HG02840 (cell line): ENCODE measurements around the gene PTPRK.

ENCODE experiments used
- ATAC-seq: cut with Tn5 transposase; IDR thresholded peaks from one replicate; pipeline ENCODE4 v1.9.1; 2021; ENCODE audit warnings: mild to moderate bottlenecking, moderate library complexity, moderate number of reproducible peaks; ENCODE audit not compliant: unreplicated experiment, low FRiP score

The PTPRK gene

GRCh38 chr6:128259730-128260685 lies 260.4 kb downstream of the PTPRK start:
- peak; percentile 47 for ATAC-seq

- peak; percentile 96 for ATAC-seq
Observed at GRCh38 chr6:128259029-128259724, 261.2 kb downstream of the PTPRK start.

GRCh38 chr6:128256095-128256494 lies 264.3 kb downstream of the PTPRK start:
- no peak for ATAC-seq

- ATAC-seq = no peak
Observed at GRCh38 chr6:128252341-128253176, 267.8 kb downstream of the PTPRK start.

GRCh38 chr6:128251445-128252340 lies 268.7 kb downstream of the PTPRK start:
- no peak for ATAC-seq

- no peak for ATAC-seq
Observed at GRCh38 chr6:128250370-128251070, 269.9 kb downstream of the PTPRK start.

- no peak for ATAC-seq
Observed at GRCh38 chr6:128249429-128249828, 271.0 kb downstream of the PTPRK start.

- no peak for ATAC-seq
Observed at GRCh38 chr6:128246472-128247260, 273.7 kb downstream of the PTPRK start.

GRCh38 chr6:128244751-128245405 lies 275.5 kb downstream of the PTPRK start:
- ATAC-seq = no peak

- no peak for ATAC-seq
Observed at GRCh38 chr6:128242765-128243403, 277.5 kb downstream of the PTPRK start.

GRCh38 chr6:128241216-128241615 lies 279.2 kb downstream of the PTPRK start:
- peak; percentile 55 for ATAC-seq

GRCh38 chr6:128240024-128240428 lies 280.4 kb downstream of the PTPRK start:
- no peak for ATAC-seq

- ATAC-seq = no peak
Observed at GRCh38 chr6:128239146-128239545, 281.3 kb downstream of the PTPRK start.

- ATAC-seq = no peak
Observed at GRCh38 chr6:128238225-128238624, 282.2 kb downstream of the PTPRK start.

- no peak for ATAC-seq
Observed at GRCh38 chr6:128235556-128235955, 284.8 kb downstream of the PTPRK start.

- ATAC-seq = no peak
Observed at GRCh38 chr6:128233531-128233930, 286.9 kb downstream of the PTPRK start.

- no peak for ATAC-seq
Observed at GRCh38 chr6:128230267-128230989, 290.0 kb downstream of the PTPRK start.
